ENCODE results near the gene BICD2. TPM values are rescaled to one million over a fixed set of nuclear protein-coding genes. Genes with fewer than 3 reads are reported as not detected.

BICD2 gene
- total and polyA plus RNA-seq, 2 donors (not counting 1 experiment from before 2014, with no cell fraction given), result 33.2 to 49.5 TPM

GRCh38 chr9:92774274-92774673, 9.6 kb upstream of the BICD2 start:
- ChIA-PET POLR2A (no interaction called here), CTCF (interaction anchor here (4.8 kb wide), 1 partner anchor 15 kb away, joined by 36 read pairs; no protein-coding TSS in a partner anchor)
- peaks cover 28% of the 10 kb centered on the region for H3K4me1 Mint-ChIP-seq
- WGBS (ENCODE audit: insufficient coverage), result 100% methylated on average over 1 of the region's 1 CpG
- H3K27me3 ChIP-seq (replicated peaks in 1 of 4; ENCODE audit: control extremely low read depth in 1 of 4, control insufficient read depth in 3 of 4, insufficient read depth in 4 of 4, low read length in 3 of 4), result no peaks in the 10 kb centered on the region
- peaks cover 22 to 26% of the 10 kb centered on the region in 2 donors for H3K4me1 ChIP-seq (ENCODE audit: control insufficient read depth in 2 of 2, insufficient read depth in 2 of 2, low read length in 2 of 2)
- H3K9ac ChIP-seq (ENCODE audit: low read length), result no peak overlapping the region
- ATAC-seq (ENCODE audit: low read depth), result no peak
- no peaks in the 10 kb centered on the region for H3K27me3 Mint-ChIP-seq
- no peak overlapping the region for H3K4me2 ChIP-seq (replicated peaks; ENCODE audit: low read depth, low read length, poor library complexity, severe bottlenecking)
- H3K79me2 ChIP-seq (ENCODE audit: control insufficient read depth, insufficient read depth, low read length), result no peaks in the 10 kb centered on the region
- H3K4me3 Mint-ChIP-seq, result no peak overlapping the region
- H3K27ac Mint-ChIP-seq, result no peak overlapping the region
- no peaks in the 10 kb centered on the region for H3K36me3 ChIP-seq (replicated peaks in 1 of 2; ENCODE audit: control extremely low read depth in 1 of 2, control insufficient read depth in 1 of 2, extremely low read depth in 1 of 2, insufficient read depth in 2 of 2, low read length in 1 of 2)
- H3K27ac ChIP-seq (ENCODE audit: low read length in 2 of 2), result no peak overlapping the region
- intact Hi-C loops (cut with micrococcal nuclease), result no loop called here
- H2AFZ ChIP-seq (ENCODE audit: insufficient read depth, low read depth, low read length, poor library complexity, severe bottlenecking), result no peak overlapping the region
- H3K4me3 ChIP-seq (ENCODE audit: control extremely low read depth in 1 of 5, extremely low read depth in 1 of 5, insufficient read depth in 1 of 5, low read depth in 2 of 5, low read length in 4 of 5), result no peak overlapping the region
- H3K9me3 Mint-ChIP-seq (ENCODE audit: insufficient read depth), result peaks cover under 1% of the 10 kb centered on the region
- DNase-seq, result no peak
- H3K9me3 ChIP-seq (ENCODE audit: control extremely low read depth in 1 of 3, control insufficient read depth in 2 of 3, insufficient read depth in 1 of 3, low read length in 2 of 3), result peaks cover 0 to 8% (median 3%) of the 10 kb centered on the region in 3 donors
- no peaks in the 10 kb centered on the region for H4K20me1 ChIP-seq (ENCODE audit: control insufficient read depth, insufficient read depth, low read length, poor library complexity, severe bottlenecking)
- TF ChIP-seq EZH2 (IDR thresholded peaks at IDR 0.05; ENCODE audit: borderline replicate concordance, insufficient read depth, low read depth, low read length, poor library complexity, severe bottlenecking) (no peak), CTCF (IDR thresholded peaks at IDR 0.05) (no peak)

- no CpG with 5 or more reads among the region's 3 CpGs for WGBS (ENCODE audit: insufficient coverage)
- Histone ChIP-seq H3K4me3 (ENCODE audit: control extremely low read depth in 1 of 5, extremely low read depth in 1 of 5, insufficient read depth in 1 of 5, low read depth in 2 of 5, low read length in 4 of 5) (no peak overlapping the region), H3K27ac (ENCODE audit: low read length in 2 of 2) (no peak overlapping the region), H3K36me3 (replicated peaks in 1 of 2; ENCODE audit: control extremely low read depth in 1 of 2, control insufficient read depth in 1 of 2, extremely low read depth in 1 of 2, insufficient read depth in 2 of 2, low read length in 1 of 2) (no peaks in the 10 kb centered on the region), H3K79me2 (ENCODE audit: control insufficient read depth, insufficient read depth, low read length) (no peaks in the 10 kb centered on the region), H3K4me1 (ENCODE audit: control insufficient read depth in 2 of 2, insufficient read depth in 2 of 2, low read length in 2 of 2) (peaks cover 24 to 29% of the 10 kb centered on the region in 2 donors), H4K20me1 (ENCODE audit: control insufficient read depth, insufficient read depth, low read length, poor library complexity, severe bottlenecking) (no peaks in the 10 kb centered on the region), H3K9ac (ENCODE audit: low read length) (no peak overlapping the region), H3K27me3 (replicated peaks in 1 of 4; ENCODE audit: control extremely low read depth in 1 of 4, control insufficient read depth in 3 of 4, insufficient read depth in 4 of 4, low read length in 3 of 4) (no peaks in the 10 kb centered on the region), H3K4me2 (replicated peaks; ENCODE audit: low read depth, low read length, poor library complexity, severe bottlenecking) (no peak overlapping the region), H3K9me3 (ENCODE audit: control extremely low read depth in 1 of 3, control insufficient read depth in 2 of 3, insufficient read depth in 1 of 3, low read length in 2 of 3) (peaks cover 0 to 7% (median 1%) of the 10 kb centered on the region in 3 donors), H2AFZ (ENCODE audit: insufficient read depth, low read depth, low read length, poor library complexity, severe bottlenecking) (no peak overlapping the region)
- Mint-ChIP-seq H3K9me3 (ENCODE audit: insufficient read depth) (no peaks in the 10 kb centered on the region), H3K4me3 (no peak overlapping the region), H3K4me1 (peaks cover 29% of the 10 kb centered on the region), H3K27ac (no peak overlapping the region), H3K27me3 (no peaks in the 10 kb centered on the region)
- ATAC-seq (ENCODE audit: low read depth) (no peak), DNase-seq (no peak)
- intact Hi-C loops (cut with micrococcal nuclease), result no loop called here
- ChIA-PET CTCF (interaction anchor here (4.8 kb wide), 1 partner anchor 16 kb away, joined by 36 read pairs; no protein-coding TSS in a partner anchor), POLR2A (no interaction called here)
- TF ChIP-seq CTCF (IDR thresholded peaks at IDR 0.05) (no peak), EZH2 (IDR thresholded peaks at IDR 0.05; ENCODE audit: borderline replicate concordance, insufficient read depth, low read depth, low read length, poor library complexity, severe bottlenecking) (no peak)
Measured at GRCh38 chr9:92773810-92774209, 9.2 kb upstream of the BICD2 start.
